NCI-H1694 treated with DMSO at 0.1 percent for 48 hours (cell line): ENCODE results near the gene REM2.

ENCODE experiments used
- DNase-seq: peaks from one replicate; lab custom pipeline; 2025; lab: John Stamatoyannopoulos, UW

Gene REM2, protein sequence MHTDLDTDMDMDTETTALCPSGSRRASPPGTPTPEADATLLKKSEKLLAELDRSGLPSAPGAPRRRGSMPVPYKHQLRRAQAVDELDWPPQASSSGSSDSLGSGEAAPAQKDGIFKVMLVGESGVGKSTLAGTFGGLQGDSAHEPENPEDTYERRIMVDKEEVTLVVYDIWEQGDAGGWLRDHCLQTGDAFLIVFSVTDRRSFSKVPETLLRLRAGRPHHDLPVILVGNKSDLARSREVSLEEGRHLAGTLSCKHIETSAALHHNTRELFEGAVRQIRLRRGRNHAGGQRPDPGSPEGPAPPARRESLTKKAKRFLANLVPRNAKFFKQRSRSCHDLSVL

DNA sequence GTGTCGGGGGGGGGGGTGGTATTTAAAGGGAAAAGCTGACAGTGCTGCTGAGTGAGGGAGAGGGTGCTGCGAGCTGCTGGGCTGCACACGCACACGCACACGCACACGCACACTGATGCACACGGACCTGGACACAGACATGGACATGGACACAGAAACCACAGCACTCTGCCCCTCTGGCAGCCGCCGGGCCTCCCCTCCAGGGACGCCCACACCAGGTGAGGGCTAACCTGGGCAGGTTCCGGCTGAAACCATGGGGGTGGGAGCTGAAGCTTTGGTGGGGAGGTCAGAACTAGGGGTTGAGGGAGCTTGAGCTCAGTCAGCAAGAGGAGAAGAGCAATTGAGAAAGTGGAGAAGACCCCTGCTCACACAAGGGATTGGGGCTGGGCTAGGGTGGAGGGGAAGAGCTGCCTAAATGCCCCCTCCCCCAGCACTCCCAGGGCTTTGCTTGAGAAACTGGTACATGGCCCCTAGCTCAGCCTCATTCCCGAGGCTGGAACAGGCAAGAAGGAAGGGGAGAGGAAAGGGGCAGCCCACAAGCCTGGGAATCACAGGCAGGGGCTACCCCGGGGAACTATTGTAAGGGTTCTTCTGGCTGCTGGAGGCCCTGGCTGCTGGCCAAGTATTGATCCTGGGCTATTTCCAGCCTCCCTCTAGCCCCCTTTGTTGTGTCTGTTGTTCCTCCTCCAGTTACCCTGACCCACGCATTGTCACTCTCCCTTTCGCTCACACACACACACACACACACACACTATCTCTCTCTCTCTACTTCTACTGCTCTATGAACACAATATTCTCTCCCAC lies at the start of gene REM2:
TSS of gene REM2 (plus strand) at position 50 of the 804 bp plus-strand sequence. CDS start at position 116, 66 bp downstream.
- no peak for DNase-seq

DNA sequence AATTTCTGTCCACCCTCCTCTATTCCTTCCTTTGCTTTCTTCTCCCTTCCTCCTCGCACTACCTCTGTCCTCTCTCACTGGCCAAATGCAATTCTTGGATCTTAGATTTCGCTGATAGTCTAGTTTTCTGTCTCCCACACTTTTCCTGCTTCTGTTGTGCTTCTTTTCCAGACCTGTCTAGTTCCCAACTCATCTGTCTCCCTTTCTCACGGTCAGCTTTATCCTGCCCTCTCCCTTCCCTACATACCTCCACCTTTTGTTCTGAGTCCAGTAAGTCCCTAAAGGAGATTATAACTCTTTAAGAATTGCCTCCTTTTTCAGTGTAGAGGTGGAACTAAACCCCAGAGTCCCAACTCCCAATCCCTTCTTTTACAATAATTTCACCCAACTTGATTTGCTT lies 47.5 kb upstream of the REM2 start:
- no peak for DNase-seq

DNA sequence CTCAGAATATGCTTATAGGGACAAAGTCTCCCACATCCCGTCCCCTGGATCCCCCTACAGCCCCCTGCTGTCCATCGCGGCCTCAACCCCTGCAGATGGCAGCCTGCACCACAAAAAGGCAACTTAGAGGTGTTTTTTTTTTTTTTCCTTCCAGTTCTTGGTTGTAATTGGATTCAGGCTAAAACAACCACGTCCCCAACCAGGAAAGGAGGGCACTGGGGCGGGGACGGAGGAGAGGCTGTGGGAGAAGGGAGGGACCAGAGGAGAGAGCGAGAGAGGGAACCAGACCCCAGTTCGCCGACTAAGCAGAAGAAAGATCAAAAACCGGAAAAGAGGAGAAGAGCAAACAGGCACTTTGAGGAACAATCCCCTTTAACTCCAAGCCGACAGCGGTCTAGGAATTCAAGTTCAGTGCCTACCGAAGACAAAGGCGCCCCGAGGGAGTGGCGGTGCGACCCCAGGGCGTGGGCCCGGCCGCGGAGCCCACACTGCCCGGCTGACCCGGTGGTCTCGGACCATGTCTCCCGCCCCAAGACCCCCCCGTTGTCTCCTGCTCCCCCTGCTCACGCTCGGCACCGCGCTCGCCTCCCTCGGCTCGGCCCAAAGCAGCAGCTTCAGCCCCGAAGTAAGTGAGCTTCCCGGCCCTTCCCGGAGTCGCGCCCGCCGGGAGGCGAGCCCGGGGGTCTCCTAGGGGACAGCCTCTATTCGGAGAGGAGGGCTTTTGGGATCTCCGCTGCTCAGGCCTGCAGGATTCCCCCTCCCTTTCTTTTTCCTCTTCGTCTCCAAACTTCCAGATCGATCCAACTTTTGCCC lies 46.5 kb upstream of the REM2 start, which contains the start of gene MMP14:
TSS of gene MMP14 (plus strand) at position 285 of the 813 bp plus-strand sequence. CDS start at position 518, 233 bp downstream.
- no peak for DNase-seq

DNA sequence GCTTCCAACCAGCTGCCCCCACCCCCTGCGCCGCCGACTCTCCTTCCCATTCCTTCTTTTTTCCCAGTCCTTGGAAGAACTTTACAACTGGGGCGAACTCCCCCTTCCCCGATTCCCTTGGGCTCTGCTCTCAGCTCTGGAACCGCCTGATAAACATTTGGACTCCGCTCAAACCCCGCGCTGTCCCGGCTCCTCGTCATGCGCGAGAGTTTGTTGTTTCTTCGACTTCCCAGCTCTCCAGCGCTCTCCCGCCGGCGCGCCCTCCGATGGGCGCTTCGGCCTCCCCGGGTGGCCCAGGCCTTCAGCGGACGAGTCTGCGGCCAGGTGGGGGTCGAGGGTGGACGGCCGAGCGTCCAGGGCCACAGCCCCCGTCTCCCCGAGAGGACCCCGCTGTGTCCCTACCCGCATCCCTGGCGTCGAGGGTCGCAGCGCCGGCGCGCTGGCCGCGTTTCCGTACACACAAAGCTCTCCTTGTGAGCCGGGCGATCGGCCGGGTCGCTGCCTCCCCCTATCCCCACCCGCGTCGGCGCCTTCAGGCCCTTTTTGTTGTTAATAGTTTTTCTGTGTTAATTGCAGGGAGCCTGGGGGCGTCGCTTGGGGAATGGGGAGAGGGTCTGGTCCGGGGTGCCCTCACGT lies 45.8 kb upstream of the REM2 start:
- DNase-seq, result no peak

DNA sequence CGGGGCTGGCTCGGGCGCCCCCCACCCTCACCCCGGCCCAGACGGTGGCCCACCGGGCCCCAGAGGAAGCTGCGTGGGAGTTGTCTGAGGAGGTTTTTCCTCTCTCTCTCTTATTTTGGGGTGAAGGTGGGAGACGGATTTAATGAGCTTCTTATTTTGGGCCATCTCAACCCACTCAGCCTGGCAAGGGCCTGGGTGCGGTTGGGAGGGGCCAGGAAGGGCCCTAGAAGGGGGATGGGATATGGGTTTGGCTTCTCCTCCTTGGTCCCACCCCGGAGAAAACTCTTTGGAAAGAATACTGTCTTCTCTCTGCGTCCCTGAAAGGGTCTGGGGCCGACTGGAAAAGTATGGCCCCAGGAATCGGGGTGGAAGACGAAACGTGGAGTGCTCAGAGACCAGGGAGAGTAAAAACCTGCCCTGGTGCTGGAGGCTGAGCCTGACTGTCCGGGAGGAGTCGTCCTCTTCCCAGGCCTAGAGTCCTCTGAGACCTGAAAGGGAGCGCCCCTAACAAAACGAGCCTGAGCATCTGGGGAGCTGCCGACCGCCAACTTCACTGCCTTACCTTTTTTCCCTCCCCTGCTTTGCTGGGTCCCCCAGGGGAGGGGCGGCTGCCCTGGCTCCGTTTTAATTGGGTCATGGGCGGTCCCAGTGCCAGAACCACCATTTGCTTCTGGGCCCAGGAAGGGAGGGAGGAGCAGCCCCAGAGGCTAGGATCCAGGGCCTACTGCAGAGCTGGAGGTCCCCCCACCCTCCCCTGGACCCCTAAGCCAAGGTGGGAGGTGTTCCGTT lies 45.1 kb upstream of the REM2 start:
- no peak for DNase-seq

DNA sequence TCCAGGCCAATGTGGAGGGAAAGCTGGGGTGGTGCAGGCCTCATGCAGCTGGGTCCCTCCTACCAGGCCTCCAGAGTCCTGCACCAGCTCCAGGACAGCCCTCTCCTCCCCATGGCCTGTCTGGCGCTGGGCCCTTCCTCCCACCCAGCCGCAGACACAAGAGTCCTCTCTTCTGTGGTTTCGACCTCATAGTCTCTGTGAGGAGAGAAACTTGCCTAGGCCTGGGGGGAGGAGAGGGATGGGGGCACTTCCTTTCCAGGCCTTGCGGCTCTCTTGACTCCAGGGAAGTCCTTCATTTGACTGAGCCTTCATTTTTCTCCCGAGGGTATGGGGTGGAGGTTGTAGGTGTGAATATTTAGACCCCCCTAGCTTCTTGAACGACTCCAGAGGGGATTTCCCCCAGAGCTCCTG lies 44.4 kb upstream of the REM2 start:
- no peak for DNase-seq

DNA sequence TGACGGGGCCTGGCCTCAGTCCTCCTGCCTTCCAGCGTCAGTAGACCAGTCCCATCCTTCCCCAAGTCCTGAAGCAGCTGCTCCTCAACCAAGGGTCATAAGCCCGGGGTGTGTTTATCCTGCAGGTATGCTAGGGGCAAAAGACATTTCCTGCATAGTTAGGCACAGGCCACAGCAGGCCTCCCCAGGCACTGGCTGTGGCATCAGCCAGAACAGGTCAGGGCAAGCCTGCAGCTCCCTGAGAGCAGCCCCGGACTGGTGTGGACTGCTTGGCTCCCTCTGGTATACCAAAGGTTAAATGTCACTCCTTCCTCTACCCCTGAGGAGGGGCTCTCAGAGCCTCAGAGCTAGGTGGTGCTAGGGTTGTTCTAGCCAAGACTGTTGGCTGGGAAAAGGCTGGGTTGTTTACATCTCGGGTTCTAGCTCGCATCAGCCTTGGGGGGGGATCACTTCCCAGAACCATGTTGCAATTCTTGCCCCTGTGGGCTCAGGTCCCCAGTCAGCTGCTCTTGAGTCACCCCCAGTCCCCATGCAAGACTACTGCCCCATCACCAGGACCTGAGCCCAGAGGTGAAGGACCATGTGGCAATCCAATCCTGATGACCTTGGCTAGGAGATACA lies 43.8 kb upstream of the REM2 start:
- no peak for DNase-seq

DNA sequence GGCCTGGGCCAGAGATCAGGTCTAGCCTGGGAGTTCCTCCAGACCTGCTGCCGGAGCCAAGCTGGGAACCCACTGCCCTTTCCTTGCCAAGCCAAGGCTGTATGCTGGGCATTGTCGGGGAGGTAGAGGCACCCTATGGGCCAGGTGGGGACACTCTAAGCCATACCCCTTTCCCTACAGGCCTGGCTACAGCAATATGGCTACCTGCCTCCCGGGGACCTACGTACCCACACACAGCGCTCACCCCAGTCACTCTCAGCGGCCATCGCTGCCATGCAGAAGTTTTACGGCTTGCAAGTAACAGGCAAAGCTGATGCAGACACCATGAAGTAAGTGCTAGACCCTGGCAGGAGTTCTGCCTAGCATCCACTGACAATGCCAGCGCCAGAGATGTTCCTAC lies 41.7 kb upstream of the REM2 start:
- no peak for DNase-seq

DNA sequence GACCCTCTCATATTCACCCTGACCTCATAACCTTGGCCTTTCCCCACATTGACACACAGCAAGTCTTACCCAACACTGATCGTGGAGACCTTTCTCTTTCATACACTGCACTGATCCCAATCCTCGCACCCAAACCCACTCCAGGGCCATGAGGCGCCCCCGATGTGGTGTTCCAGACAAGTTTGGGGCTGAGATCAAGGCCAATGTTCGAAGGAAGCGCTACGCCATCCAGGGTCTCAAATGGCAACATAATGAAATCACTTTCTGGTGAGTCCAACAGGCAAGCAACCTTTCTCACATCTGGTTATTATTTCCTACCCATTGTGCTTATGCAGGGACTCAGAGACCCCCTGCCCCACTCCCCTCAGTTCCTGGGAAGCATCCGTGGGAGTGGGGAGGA lies 41.3 kb upstream of the REM2 start:
- no peak for DNase-seq

DNA sequence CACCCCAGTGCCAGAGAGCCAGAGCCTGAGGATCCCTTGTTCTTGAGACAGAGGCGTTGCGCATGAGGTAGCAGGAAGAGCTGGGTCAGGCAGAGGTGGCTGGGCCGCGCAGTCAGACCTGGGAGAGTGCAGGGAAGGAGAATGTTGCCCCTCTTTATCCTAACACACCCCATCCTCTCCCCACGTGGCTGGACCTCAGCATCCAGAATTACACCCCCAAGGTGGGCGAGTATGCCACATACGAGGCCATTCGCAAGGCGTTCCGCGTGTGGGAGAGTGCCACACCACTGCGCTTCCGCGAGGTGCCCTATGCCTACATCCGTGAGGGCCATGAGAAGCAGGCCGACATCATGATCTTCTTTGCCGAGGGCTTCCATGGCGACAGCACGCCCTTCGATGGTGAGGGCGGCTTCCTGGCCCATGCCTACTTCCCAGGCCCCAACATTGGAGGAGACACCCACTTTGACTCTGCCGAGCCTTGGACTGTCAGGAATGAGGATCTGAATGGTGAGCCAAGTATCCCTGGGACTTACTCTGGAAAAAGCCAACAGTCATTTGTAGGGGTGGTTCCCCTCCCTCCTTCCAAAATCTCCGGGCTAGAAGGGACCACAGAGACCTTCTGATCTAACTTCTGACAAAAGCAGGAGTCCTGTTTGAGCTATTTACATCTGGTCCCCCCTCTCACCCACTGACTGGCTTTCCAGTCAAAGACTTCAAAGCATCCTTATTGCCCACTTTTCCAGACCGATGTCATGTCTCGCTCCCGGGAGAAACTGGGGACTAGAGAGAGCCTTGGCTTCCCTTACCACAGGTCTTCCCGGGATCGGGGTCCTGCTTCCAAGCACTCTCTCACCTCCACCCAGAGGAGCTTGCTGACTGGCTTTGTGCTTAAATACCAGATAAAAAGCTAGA lies 40.6 kb upstream of the REM2 start:
- DNase-seq, result no peak

DNA sequence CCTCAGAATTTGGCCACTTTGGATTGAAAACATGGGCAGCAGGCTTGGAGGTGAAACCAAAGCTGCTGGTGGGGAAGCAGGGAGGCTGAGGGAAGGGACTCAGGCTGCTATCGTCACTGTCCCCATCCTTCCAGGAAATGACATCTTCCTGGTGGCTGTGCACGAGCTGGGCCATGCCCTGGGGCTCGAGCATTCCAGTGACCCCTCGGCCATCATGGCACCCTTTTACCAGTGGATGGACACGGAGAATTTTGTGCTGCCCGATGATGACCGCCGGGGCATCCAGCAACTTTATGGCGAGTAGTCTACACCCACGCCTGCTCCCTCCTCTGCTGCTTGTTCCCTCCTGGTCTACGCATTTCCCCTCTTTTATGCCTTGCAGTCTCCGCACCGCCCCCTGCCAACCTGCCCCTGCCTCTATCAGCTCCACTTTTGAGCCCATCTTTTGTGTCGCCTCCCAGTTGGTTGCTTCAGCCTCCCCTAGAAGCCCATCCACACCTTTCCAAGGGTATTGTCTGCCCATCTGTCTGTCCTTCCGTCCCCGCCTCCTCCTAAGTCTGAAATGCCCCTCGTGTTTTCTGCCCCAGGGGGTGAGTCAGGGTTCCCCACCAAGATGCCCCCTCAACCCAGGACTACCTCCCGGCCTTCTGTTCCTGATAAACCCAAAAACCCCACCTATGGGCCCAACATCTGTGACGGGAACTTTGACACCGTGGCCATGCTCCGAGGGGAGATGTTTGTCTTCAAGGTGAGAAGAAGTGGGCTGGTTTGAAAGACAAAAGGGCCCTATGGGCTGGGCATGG lies 39.7 kb upstream of the REM2 start:
- no peak for DNase-seq

DNA sequence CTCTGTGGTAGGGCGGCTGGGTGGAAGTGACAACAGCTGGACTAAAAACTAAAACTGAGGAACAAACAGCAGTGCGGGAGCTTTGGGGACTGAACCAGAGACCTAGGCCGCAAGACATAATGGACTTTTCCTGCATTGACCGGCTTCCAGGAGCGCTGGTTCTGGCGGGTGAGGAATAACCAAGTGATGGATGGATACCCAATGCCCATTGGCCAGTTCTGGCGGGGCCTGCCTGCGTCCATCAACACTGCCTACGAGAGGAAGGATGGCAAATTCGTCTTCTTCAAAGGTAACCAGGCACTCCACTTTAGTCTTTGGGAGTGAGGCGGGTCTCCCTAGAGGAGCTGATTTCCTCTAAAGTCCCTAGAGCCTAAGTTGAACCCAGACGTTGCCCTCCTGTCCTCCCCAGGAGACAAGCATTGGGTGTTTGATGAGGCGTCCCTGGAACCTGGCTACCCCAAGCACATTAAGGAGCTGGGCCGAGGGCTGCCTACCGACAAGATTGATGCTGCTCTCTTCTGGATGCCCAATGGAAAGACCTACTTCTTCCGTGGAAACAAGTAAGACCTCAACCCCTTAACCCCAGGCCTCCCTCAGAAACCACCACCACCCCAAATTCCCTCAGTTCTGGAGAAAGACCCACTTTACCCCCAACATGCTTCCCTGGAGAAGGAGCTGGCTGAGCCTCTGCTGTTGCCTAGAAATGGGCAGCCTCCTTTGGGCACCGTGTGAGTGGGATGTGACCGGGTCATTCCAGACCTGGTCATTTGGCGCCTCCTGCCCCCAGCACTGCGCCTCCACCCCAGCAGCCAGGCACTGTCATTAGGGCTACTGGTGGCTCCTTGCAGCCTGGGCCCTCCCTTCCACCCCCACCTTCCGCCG lies 38.6 kb upstream of the REM2 start:
- no peak for DNase-seq

DNA sequence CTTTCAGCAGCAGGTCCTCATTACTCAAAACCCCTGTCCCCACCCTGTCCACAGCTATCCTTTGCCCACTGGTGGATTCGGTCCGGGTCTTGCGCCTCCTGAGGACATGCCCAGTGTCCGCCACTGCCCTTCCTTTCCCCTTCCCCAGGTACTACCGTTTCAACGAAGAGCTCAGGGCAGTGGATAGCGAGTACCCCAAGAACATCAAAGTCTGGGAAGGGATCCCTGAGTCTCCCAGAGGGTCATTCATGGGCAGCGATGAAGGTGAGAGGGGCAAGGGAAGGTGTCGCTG lies 38.0 kb upstream of the REM2 start:
- DNase-seq, result no peak

DNA sequence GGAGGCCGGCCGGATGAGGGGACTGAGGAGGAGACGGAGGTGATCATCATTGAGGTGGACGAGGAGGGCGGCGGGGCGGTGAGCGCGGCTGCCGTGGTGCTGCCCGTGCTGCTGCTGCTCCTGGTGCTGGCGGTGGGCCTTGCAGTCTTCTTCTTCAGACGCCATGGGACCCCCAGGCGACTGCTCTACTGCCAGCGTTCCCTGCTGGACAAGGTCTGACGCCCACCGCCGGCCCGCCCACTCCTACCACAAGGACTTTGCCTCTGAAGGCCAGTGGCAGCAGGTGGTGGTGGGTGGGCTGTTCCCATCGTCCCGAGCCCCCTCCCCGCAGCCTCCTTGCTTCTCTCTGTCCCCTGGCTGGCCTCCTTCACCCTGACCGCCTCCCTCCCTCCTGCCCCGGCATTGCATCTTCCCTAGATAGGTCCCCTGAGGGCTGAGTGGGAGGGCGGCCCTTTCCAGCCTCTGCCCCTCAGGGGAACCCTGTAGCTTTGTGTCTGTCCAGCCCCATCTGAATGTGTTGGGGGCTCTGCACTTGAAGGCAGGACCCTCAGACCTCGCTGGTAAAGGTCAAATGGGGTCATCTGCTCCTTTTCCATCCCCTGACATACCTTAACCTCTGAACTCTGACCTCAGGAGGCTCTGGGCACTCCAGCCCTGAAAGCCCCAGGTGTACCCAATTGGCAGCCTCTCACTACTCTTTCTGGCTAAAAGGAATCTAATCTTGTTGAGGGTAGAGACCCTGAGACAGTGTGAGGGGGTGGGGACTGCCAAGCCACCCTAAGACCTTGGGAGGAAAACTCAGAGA lies 37.0 kb upstream of the REM2 start:
- no peak for DNase-seq

DNA sequence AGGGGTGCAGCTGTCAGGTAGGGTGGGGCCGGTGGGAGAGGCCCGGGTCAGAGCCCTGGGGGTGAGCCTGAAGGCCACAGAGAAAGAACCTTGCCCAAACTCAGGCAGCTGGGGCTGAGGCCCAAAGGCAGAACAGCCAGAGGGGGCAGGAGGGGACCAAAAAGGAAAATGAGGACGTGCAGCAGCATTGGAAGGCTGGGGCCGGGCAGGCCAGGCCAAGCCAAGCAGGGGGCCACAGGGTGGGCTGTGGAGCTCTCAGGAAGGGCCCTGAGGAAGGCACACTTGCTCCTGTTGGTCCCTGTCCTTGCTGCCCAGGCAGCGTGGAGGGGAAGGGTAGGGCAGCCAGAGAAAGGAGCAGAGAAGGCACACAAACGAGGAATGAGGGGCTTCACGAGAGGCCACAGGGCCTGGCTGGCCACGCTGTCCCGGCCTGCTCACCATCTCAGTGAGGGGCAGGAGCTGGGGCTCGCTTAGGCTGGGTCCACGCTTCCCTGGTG lies 36.2 kb upstream of the REM2 start:
- DNase-seq, result no peak

DNA sequence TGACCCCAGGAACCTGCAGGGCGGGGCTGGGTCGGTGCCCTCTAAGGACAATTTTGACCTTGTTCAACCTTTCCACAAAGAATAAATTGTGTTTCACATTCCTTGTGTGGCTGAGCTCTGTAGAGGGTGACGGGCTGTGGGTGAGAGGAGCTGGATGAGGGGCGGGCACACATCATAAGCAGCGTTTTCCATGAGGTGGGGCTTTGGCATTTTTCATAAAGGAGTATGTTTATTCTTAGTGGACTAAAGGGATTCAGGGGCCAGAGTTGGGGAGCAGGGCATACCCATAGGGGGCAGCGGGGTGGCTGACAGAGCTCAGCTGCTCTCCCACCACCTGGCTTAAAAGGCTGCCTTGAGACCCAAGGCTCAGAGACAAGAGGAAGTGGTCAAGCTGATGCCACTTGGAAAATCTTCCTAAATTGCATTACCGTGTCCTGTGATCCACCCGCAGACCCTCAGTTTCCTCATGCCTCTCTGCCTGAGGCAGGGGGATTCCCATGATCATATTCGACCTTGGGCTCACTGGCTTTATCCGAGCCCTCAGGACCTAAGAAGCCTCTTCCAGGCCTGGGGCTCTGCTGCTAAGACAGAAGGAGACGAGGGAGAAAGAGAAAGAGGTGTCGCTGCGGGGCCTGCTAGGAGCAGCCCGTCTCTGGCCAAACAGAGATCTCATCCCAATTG lies 35.2 kb upstream of the REM2 start:
- no peak for DNase-seq
